ENCODE results near the gene KDM6A.

- no peak for TF ChIP-seq CTCF (conservative IDR thresholded peaks at IDR 0.05 in 1 of 2, IDR thresholded peaks at IDR 0.05 in 1 of 2; ENCODE audit: low read depth in 1 of 2, low read length in 2 of 2)
- no peak for TF ChIP-seq EZH2 (IDR thresholded peaks at IDR 0.05; ENCODE audit: low read length, missing control alignments)
These were observed 102.8 kb downstream of the KDM6A start for GRCh38 chrX:44975666-44976263.
